ENCODE results near the gene APAF1. TPM values are rescaled to one million over a fixed set of nuclear protein-coding genes. Genes with fewer than 3 reads are reported as not detected.
A peak's percentile ranks its signal among the peaks of the same experiment; 100 is the strongest.

APAF1 gene
- polyA plus RNA-seq, 1 of the 3 experiments (the other 2 are of a cell fraction): 3.3 TPM

- TF ChIP-seq SMC3 (IDR thresholded peaks at IDR 0.05; ENCODE audit: low read depth, low read length) (peak; percentile 36; the same call in 1 of the 2 replicates), RFX5 (IDR thresholded peaks at IDR 0.05; ENCODE audit: low read length) (no peak), FOSL2 (IDR thresholded peaks at IDR 0.05; ENCODE audit: borderline replicate concordance, low read depth) (no peak)
Observed at GRCh38 chr12:98725476-98726247, 80.6 kb downstream of the APAF1 start (continued).

- over 99% methylated on average over 5 of the region's 5 CpGs for WGBS (ENCODE audit: low lambda C conversion rate)
- Histone ChIP-seq H3K4me1 (ENCODE audit: control insufficient read depth in 1 of 2, insufficient read depth in 2 of 2, low read depth in 1 of 2, low read length in 1 of 2) (peaks cover 0 to 17% of the 10 kb centered on the region in 2 experiments; a peak in 2 of 4 replicates), H3K9me2 (no peaks in the 10 kb centered on the region), H3K9ac (no peak overlapping the region), H3K9me3 (no peaks in the 10 kb centered on the region), H3K79me2 (ENCODE audit: insufficient read depth) (no peaks in the 10 kb centered on the region), H4K20me1 (ENCODE audit: insufficient read depth) (no peaks in the 10 kb centered on the region), H2AFZ (ENCODE audit: low read depth) (no peak overlapping the region), H3K4me2 (no peak overlapping the region), H3F3A (replicated peaks; ENCODE audit: insufficient read depth) (peaks cover 15% of the 10 kb centered on the region), H3K36me3 (replicated peaks in 1 of 2; ENCODE audit: control insufficient read depth in 1 of 2, insufficient read depth in 2 of 2, low read length in 1 of 2) (peaks cover 52 to 61% of the 10 kb centered on the region in 2 experiments), H3K27me3 (ENCODE audit: insufficient read depth) (no peaks in the 10 kb centered on the region), H3K27ac (ENCODE audit: low read depth in 2 of 2, low read length in 1 of 2) (no peak overlapping the region), H3K4me3 (ENCODE audit: low read depth in 2 of 2, low read length in 1 of 2) (no peak overlapping the region)
- ChIA-PET POLR2A (no interaction called here), CTCF (interaction anchor here (0.9 to 2.9 kb wide), 3 partner anchors 15 to 271 kb away, joined by 3 to 15 read pairs (median 7); no protein-coding TSS in a partner anchor)
- DNase-seq: no peak
- TF ChIP-seq EZH2phosphoT487 (IDR thresholded peaks at IDR 0.05; ENCODE audit: borderline replicate concordance, low read depth) (no peak), RFX5 (IDR thresholded peaks at IDR 0.05; ENCODE audit: low read length) (no peak), ZBTB33 (IDR thresholded peaks at IDR 0.05; ENCODE audit: borderline replicate concordance, low read depth) (no peak), MXI1 (IDR thresholded peaks at IDR 0.05; ENCODE audit: low read depth, low read length) (no peak), MAX (IDR thresholded peaks at IDR 0.05; ENCODE audit: low read depth) (no peak), CHD2 (IDR thresholded peaks at IDR 0.05; ENCODE audit: low read length, partially characterized antibody) (no peak), FOSL2 (IDR thresholded peaks at IDR 0.05; ENCODE audit: borderline replicate concordance, low read depth) (no peak), GABPA (IDR thresholded peaks at IDR 0.05; ENCODE audit: low read depth) (no peak), TEAD4 (IDR thresholded peaks at IDR 0.05; ENCODE audit: borderline replicate concordance, insufficient read depth) (no peak), TCF12 (IDR thresholded peaks at IDR 0.05) (no peak), USF2 (IDR thresholded peaks at IDR 0.05; ENCODE audit: borderline replicate concordance, low read depth, low read length) (no peak), NRF1 (IDR thresholded peaks at IDR 0.05; ENCODE audit: low read depth, low read length) (no peak), EP300 (IDR thresholded peaks at IDR 0.05; ENCODE audit: borderline replicate concordance in 1 of 2, low read depth in 1 of 2, low read length in 1 of 2) (no peak), RXRA (IDR thresholded peaks at IDR 0.05; ENCODE audit: borderline replicate concordance, low read depth) (no peak), PBX3 (IDR thresholded peaks at IDR 0.05) (no peak), NFIC (IDR thresholded peaks at IDR 0.05; ENCODE audit: borderline replicate concordance) (no peak), REST (IDR thresholded peaks at IDR 0.05; ENCODE audit: low read depth, low read length) (no peak)
Observed at GRCh38 chr12:98727196-98727595, 82.1 kb downstream of the APAF1 start.

Measured in SK-N-SH (cell line).